Kidney (tissue), 14 donors: Measurements from ENCODE around the gene C19orf25. TPM values are rescaled to one million over a fixed set of nuclear protein-coding genes. Genes with fewer than 3 reads are reported as not detected.
A peak's percentile ranks its signal among the peaks of the same experiment; 100 is the strongest.

ENCODE experiments used
- DNase-seq, 5 donors: peaks; one replicate each; pipeline ENCODE4 v3.0.0-alpha.2; 2013 to 2020
- FAIRE-seq: peaks from 2 replicates; lab custom pipeline; 2012; peaks lifted over from hg19 to GRCh38; lab: Jason Lieb, UNC
- H3K27ac ChIP-seq, 2 donors: one replicate each; pipeline ENCODE4 v1.7.0; 2013; ENCODE audit warnings: low read depth in 2 of 2, low read length in 2 of 2, inconsistent platforms in 1 of 2
- H3K27me3 ChIP-seq: one replicate; pipeline ENCODE4 v1.7.1; 2013; ENCODE audit warnings: low read length, inconsistent platforms; ENCODE audit not compliant: control insufficient read depth, insufficient read depth
- H3K36me3 ChIP-seq, 3 donors: one replicate each; pipeline versions ENCODE4 v1.7.0 to v1.7.1; 2013; ENCODE audit warnings: low read length in 3 of 3, control low read depth in 1 of 3, inconsistent platforms in 1 of 3; ENCODE audit not compliant: insufficient read depth in 3 of 3, control insufficient read depth in 2 of 3
- H3K4me1 ChIP-seq, 3 donors: one replicate each; pipeline versions ENCODE4 v1.7.0 to v1.7.1; 2013; ENCODE audit warnings: low read length in 3 of 3, inconsistent platforms in 1 of 3, low read depth in 1 of 3; ENCODE audit not compliant: control insufficient read depth in 2 of 3, insufficient read depth in 2 of 3
- H3K4me3 ChIP-seq, 3 donors: one replicate each; pipeline versions ENCODE4 v1.7.0 to v1.8.1; 2013; ENCODE audit warnings: low read length in 3 of 3, control low read depth in 1 of 3, inconsistent platforms in 1 of 3
- H3K9ac ChIP-seq, 3 donors: one replicate each; pipeline versions ENCODE4 v1.7.0 to v1.7.1; 2013; ENCODE audit warnings: low read length in 3 of 3, control low read depth in 1 of 3, inconsistent platforms in 1 of 3
- H3K9me3 ChIP-seq, 3 donors: one replicate each; pipeline versions ENCODE4 v1.7.0 to v1.7.1; 2013; ENCODE audit warnings: low read length in 3 of 3, control low read depth in 1 of 3, inconsistent platforms in 1 of 3; ENCODE audit not compliant: control insufficient read depth in 2 of 3, insufficient read depth in 1 of 3
- intact Hi-C: fragments of 100-400 bp; cut with DNase I; formaldehyde crosslinking; loops from one replicate; pipeline ENCODE4 v1.11.1; 2022
- polyA plus RNA-seq: library from polyadenylated mRNA; stranded (reverse); fragments of 350-450 nt; fragmentation: Illumina TruSeq; extraction: RNeasy Lipid Tissue Mini Kit (QIAGEN cat#74804); gene quantifications from one replicate; pipeline ENCODE4 v1.2.3, GENCODE V29; 2014; ENCODE audit warnings: low read depth, low replicate concordance; ENCODE audit not compliant: insufficient read depth
- total RNA-seq: library from RNA; stranded (reverse); fragmentation: NEBNext Ultra II Directional; extraction: Animal tissue kit (Norgen Biotek cat#: 25700); gene quantifications from one replicate; pipeline ENCODE4 v1.2.1, GENCODE V29; 2021
- TF ChIP-seq, protein P1 (sequence below): IDR thresholded peaks from 3 replicates; pipeline ENCODE4 v1.5.1; 2012; ENCODE audit warnings: mild to moderate bottlenecking, moderate library complexity, borderline replicate concordance; ENCODE audit not compliant: insufficient read depth; ENCODE audit errors: extremely low read depth
- donor health status: control.
- donor health status: control.
- donor health status: control.
- donor health status: control.
- donor health status: control.
- donor health status: DM: yes; HTN: yes; CAD: no.
- donor health status: Normal renal cell carcinoma (clear cell type).

Gene C19orf25
- total and polyA plus RNA-seq, 2 donors from 2014 or later = 32.5 to 50.9 TPM

DNA sequence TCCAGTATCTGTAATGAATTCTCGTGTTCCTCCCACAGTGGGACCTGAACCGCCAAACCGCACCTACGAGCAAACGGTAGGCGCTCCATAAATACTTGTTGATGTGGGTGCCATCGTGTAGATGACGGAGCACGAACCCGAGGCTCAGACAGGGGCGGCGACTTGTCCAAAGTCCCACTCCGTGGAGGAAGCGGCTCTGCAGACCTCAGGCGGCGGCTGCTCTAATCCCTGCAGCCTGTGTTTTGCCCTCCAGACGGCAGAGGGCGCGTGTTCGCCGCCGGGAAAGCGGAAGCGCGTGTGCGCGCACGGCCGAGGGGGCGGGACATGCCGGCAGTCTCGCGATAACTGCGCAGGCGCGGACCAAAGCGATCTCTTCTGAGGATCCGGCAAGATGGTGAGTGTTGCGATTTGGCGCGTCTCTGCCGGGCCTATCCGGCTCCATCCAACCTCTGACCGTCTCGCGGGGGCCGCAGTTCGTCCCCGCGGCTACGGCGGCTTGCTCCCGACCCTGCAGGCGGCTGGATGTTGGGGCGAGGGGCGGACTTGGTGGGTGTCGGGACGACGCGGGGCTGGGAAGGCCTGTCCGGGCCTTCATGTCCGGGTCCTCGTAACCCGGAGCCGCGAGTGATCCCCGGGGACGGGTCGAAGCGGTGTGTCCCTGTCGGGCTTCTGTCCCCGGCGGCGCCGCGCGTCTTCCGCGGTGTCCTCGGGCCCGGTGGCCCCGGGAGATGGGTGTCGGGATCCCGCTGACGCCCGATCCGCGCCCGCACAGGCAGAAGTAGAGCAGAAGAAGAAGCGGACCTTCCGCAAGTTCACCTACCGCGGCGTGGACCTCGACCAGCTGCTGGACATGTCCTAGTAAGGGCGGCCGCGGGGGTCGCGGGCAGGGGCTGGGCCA lies 40.7 kb downstream of the C19orf25 start, which contains the start of gene RPS15:
Gene RPS15 (plus strand): TSS at position 362 of the 898 bp plus-strand sequence. CDS start 30 bp downstream, at position 392.
- H3K36me3 ChIP-seq = peaks cover 2 to 21% (median 14%) of the 10 kb centered on the region in 3 donors
- FAIRE-seq = no peak

DNA sequence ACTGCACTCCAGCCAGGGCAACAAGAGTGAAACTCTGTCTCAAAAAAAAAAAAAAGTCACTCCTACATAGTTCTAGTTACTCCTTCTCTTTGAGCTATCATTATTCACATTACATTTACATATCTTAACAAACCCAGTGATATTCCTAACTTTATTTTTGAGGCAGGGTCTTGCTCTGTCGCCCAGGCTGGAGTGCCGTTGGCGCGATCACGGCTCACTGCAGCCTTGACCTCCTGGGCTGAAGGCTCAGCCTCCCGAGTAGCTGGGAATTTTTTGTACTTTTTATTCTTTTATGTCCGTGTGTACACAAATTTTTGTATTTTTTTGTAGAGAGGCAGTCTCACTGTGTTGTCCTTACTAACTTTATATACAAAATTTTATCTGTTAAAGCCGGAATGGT lies 41.4 kb downstream of the C19orf25 start:
- H3K4me3 ChIP-seq = peak overlapping the region in 1 of 3 donors; percentile 86
- no peak for DNase-seq
- peaks cover 0 to 12% (median 3%) of the 10 kb centered on the region in 3 donors for H3K4me1 ChIP-seq
- H3K9me3 ChIP-seq = no peaks in the 10 kb centered on the region
- no peak overlapping the region for H3K27ac ChIP-seq
- H3K9ac ChIP-seq = peak overlapping the region in 1 of 3 donors; percentile 46
- intact Hi-C loops = no loop called here
- FAIRE-seq = no peak
- no peaks in the 10 kb centered on the region for H3K27me3 ChIP-seq
- TF ChIP-seq, protein P1, sequence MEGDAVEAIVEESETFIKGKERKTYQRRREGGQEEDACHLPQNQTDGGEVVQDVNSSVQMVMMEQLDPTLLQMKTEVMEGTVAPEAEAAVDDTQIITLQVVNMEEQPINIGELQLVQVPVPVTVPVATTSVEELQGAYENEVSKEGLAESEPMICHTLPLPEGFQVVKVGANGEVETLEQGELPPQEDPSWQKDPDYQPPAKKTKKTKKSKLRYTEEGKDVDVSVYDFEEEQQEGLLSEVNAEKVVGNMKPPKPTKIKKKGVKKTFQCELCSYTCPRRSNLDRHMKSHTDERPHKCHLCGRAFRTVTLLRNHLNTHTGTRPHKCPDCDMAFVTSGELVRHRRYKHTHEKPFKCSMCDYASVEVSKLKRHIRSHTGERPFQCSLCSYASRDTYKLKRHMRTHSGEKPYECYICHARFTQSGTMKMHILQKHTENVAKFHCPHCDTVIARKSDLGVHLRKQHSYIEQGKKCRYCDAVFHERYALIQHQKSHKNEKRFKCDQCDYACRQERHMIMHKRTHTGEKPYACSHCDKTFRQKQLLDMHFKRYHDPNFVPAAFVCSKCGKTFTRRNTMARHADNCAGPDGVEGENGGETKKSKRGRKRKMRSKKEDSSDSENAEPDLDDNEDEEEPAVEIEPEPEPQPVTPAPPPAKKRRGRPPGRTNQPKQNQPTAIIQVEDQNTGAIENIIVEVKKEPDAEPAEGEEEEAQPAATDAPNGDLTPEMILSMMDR = no peak
- H3K36me3 ChIP-seq = peaks cover 2 to 25% (median 14%) of the 10 kb centered on the region in 3 donors

More for the DNA sequence above, 40.7 kb downstream of the C19orf25 start, which contains the start of gene RPS15:
- TF ChIP-seq, protein P1 = peak; percentile 98
- no peaks in the 10 kb centered on the region for H3K27me3 ChIP-seq
- peak within 1 kb of the TSS; percentile 43 to 89 (median 60) for H3K9ac ChIP-seq
- H3K4me1 ChIP-seq = peaks cover 0 to 12% (median 3%) of the 10 kb centered on the region in 3 donors
- H3K9me3 ChIP-seq = no peaks in the 10 kb centered on the region
- peak; percentile 96 to 98 (median 97) for DNase-seq
- peak within 1 kb of the TSS; percentile 68 to 86 (median 82) for H3K4me3 ChIP-seq
- intact Hi-C loops = no loop called here
- peak within 1 kb of the TSS; percentile 80 to 91 for H3K27ac ChIP-seq

DNA sequence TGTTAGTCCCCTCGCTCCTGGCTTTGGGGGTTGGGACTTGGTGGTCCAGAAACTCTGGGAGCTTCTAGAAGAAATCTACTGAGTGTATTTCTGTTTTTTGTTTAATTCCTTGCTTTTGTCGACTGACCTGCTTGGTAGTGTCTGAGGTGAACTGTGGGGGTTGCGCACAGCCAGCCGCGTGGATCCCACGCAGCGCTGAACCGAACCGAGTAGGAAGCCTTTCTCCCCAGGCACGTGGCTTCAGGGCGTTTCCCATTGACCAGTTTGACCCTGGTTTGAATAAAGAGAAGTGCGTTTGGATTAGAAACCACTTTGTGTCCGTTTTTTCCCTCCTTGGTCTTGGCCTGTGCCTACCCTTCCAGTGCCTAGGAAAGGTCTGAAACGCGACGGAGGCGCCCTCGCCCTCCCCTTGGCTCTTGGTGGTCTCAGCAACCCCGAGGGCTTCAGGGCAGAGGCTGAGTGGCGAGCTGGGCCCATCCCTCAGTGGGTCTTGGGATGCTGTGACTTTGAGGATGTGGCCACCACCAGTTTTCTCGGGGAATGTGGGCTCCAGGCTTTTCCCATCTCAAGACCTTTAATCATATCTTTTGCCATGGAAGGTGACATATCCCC lies 43.5 kb downstream of the C19orf25 start:
- peaks cover 1 to 17% (median 12%) of the 10 kb centered on the region in 3 donors for H3K36me3 ChIP-seq
- H3K27ac ChIP-seq = no peak overlapping the region
- DNase-seq (no peak), FAIRE-seq (no peak)
- intact Hi-C loops = no loop called here
- no peaks in the 10 kb centered on the region for H3K27me3 ChIP-seq
- no peak overlapping the region for H3K4me3 ChIP-seq
- peaks cover 0 to 11% (median 3%) of the 10 kb centered on the region in 3 donors for H3K4me1 ChIP-seq
- no peak overlapping the region for H3K9ac ChIP-seq
- no peaks in the 10 kb centered on the region for H3K9me3 ChIP-seq
- TF ChIP-seq, protein P1 = no peak
